Activated naive CD4-positive, alpha-beta T cell treated with anti-CD3 and anti-CD28 coated beads for 36 hours (primary cell): ENCODE measurements around the gene UPF2. TPM values are rescaled to one million over a fixed set of nuclear protein-coding genes. Genes with fewer than 3 reads are reported as not detected.
"Not testable (repeated sequence)": the region's sequence is repeated elsewhere in the genome, so short reads cannot be mapped to it uniquely, and the experiment has no call there.

Source experiments
- CTCF ChIA-PET: fragments of 350-600 bp; sonication (Branson Sonifier 250); formaldehyde crosslinking; loops from one replicate; lab custom pipeline; 2021; ENCODE audit warnings: antibody characterized with exemption; lab: Charles Lee
- DNase-seq: peaks from one replicate; pipeline ENCODE4 v3.0.0-alpha.2; 2020
- H3K27ac Mint-ChIP-seq: one replicate; pipeline ENCODE4 v1.8.0; 2021; ENCODE audit warnings: mild to moderate bottlenecking, mixed read lengths
- H3K27me3 Mint-ChIP-seq: one replicate; pipeline ENCODE4 v1.8.0; 2021; ENCODE audit warnings: low read depth, mixed read lengths
- H3K36me3 Mint-ChIP-seq: one replicate; pipeline ENCODE4 v1.8.0; 2021; ENCODE audit warnings: low read depth, mixed read lengths
- H3K4me1 Mint-ChIP-seq: one replicate; pipeline ENCODE4 v1.8.0; 2021; ENCODE audit warnings: low read depth, mixed read lengths
- H3K4me3 Mint-ChIP-seq: one replicate; pipeline ENCODE4 v1.8.0; 2021; ENCODE audit warnings: mild to moderate bottlenecking, moderate library complexity, mixed read lengths
- H3K9me3 Mint-ChIP-seq: one replicate; pipeline ENCODE4 v1.8.0; 2021; ENCODE audit warnings: mixed read lengths
- intact Hi-C: fragments of 100-400 bp; cut with micrococcal nuclease; formaldehyde crosslinking; loops from one replicate; pipeline ENCODE4 v1.15.1; 2023
- total RNA-seq, 2 experiments: library from RNA; stranded (reverse); gene quantifications; one replicate each; pipeline ENCODE4 v1.2.3, GENCODE V29; 2021

The UPF2 gene
- total RNA-seq, 2 experiments from 2014 or later, result 27.5 to 29.5 TPM

DNA sequence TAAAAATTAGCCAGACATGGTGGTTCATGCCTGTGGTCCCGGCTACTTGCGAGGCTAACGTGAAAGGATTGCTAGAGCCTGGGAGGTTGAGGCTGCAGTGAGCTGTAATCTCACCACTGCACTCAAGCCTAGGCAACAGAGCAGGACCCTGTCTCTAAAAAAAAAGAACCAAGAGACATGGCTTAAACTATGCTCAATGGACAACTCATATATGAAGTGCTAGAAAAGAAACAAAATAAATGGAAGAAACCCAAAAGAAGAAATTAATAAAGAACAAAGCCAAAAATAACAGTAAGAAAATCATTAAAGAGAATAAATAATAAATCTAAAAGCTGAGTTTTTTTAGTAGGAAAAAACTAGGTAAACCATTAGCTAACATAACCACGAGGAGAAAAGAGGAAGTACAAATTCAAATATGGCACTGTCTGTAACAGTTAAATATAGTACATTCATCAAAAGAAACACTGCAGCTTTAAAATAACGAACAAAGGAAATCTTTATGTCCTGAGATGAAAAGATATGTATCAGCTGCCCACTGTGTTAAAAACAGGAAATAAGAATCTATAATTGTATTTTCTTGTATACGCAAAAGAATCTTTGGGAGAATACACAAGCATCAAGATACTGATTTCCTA, 48.7 kb downstream of the UPF2 start:
- no peak overlapping the region for H3K27ac Mint-ChIP-seq
- CTCF ChIA-PET, result interaction anchor here (0.6 to 1.4 kb wide), 4 partner anchors 22 to 885 kb away, joined by 3 to 5 read pairs (median 4); no protein-coding TSS in a partner anchor
- H3K9me3 Mint-ChIP-seq, result no peaks in the 10 kb centered on the region
- H3K36me3 Mint-ChIP-seq, result peaks cover 20% of the 10 kb centered on the region
- DNase-seq, result no peak
- H3K27me3 Mint-ChIP-seq, result no peaks in the 10 kb centered on the region
- intact Hi-C loops, result no loop called here
- H3K4me3 Mint-ChIP-seq, result no peak overlapping the region
- peaks cover 9% of the 10 kb centered on the region for H3K4me1 Mint-ChIP-seq

GRCh38 chr10:11988924-11989323, 53.7 kb downstream of the UPF2 start:
- intact Hi-C loops, result no loop called here
- Mint-ChIP-seq H3K4me3 (no peak overlapping the region), H3K4me1 (peaks cover 7% of the 10 kb centered on the region), H3K36me3 (peaks cover 10% of the 10 kb centered on the region), H3K27ac (no peak overlapping the region), H3K27me3 (no peaks in the 10 kb centered on the region), H3K9me3 (no peaks in the 10 kb centered on the region)
- CTCF ChIA-PET, result interaction anchor here (0.7 kb wide), 1 partner anchor 135 kb away, joined by 4 read pairs; no protein-coding TSS in a partner anchor
- no peak for DNase-seq

DNA sequence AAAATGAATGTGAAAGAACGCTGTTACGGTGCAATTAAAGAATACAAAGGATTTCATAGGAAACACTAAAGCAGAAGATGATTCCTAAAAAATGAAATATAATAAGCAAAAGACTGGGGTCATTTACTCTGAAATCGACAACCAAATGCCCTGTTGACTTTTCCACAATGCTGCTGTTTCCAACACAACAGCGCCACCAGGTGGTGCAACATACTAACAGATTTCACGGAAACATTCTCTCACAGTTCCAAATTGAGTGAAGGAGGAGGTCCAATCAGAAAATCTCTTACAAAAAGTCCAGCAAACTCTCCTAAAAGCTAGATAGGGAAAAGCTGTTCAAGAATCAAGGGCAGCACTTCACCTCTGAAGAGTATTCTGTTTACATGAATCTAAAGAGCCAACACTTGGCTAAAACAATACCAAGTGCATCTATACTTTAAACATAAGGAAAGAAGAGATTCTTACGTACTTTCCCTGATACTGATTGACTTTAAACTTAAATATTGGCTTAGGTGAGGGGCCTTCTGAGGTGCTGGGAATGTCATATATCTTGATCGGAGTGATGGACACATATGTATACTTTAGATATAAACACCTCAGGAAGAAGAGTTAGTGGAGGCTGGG, 55.9 kb downstream of the UPF2 start:
- Mint-ChIP-seq H3K9me3 (no peaks in the 10 kb centered on the region), H3K27me3 (no peaks in the 10 kb centered on the region), H3K27ac (no peak overlapping the region), H3K4me3 (no peak overlapping the region), H3K4me1 (peaks cover 5% of the 10 kb centered on the region), H3K36me3 (peaks cover 8% of the 10 kb centered on the region)
- intact Hi-C loops, result loop anchor here (1.0 to 2.0 kb wide), 3 partner anchors 166 to 470 kb away; no protein-coding TSS in a partner anchor
- CTCF ChIA-PET, result interaction anchor here (0.6 to 3.1 kb wide), 21 partner anchors 9 to 1557 kb away, joined by 3 to 22 read pairs (median 4); no protein-coding TSS in a partner anchor
- DNase-seq, result peak; percentile 88

DNA sequence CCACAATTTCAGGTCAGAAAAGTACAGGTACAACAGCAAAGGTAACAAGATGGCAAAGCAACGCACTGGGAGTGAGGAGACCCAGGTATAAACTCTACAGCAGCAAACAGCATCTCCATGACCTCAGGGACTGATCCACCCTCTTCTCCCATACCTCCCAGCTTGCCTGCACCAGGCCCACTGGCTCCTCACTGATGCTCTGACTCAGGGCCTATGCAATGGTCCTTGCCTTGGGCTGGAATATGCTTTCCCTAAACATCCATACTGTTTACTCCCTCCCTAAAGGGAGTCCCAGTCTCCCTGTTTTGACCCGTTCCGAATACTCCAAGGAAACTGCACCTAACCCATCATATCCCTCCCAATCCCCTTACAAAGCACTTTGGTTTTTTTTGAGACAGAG, 60.4 kb downstream of the UPF2 start:
- CTCF ChIA-PET, result no interaction called here
- H3K27me3 Mint-ChIP-seq, result no peaks in the 10 kb centered on the region
- H3K9me3 Mint-ChIP-seq, result no peaks in the 10 kb centered on the region
- peaks cover 5% of the 10 kb centered on the region for H3K4me1 Mint-ChIP-seq
- H3K4me3 Mint-ChIP-seq, result no peak overlapping the region
- no peak overlapping the region for H3K27ac Mint-ChIP-seq
- DNase-seq, result no peak
- intact Hi-C loops, result no loop called here
- peaks cover 18% of the 10 kb centered on the region for H3K36me3 Mint-ChIP-seq

DNA sequence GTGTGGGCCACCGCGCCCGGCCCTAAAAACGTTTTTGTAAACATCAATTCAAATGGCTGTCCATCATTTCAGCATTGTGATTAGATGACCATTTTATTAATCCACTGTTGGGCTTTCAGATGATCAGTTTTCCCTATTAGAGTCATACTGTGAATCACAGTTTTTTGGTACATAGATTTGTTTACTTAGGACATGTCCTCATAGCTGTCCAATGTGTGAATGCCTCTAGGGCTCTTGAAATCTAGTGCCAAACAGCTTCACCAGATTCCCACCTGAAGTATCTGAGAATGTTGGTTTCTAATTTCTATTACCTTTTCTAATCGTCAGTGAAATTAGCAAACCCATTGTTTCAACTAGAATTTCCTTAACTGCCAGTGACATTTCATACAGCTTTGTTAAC, 66.8 kb downstream of the UPF2 start:
- Mint-ChIP-seq H3K36me3 (peaks cover 42% of the 10 kb centered on the region), H3K4me3 (no peak overlapping the region), H3K9me3 (peaks cover 7% of the 10 kb centered on the region), H3K4me1 (no peaks in the 10 kb centered on the region), H3K27me3 (no peaks in the 10 kb centered on the region), H3K27ac (no peak overlapping the region)
- CTCF ChIA-PET, result interaction anchor here (0.7 to 2.4 kb wide), 2 partner anchors 11 to 450 kb away, joined by 3 to 11 read pairs; no protein-coding TSS in a partner anchor
- no peak for DNase-seq
- intact Hi-C loops, result no loop called here

DNA sequence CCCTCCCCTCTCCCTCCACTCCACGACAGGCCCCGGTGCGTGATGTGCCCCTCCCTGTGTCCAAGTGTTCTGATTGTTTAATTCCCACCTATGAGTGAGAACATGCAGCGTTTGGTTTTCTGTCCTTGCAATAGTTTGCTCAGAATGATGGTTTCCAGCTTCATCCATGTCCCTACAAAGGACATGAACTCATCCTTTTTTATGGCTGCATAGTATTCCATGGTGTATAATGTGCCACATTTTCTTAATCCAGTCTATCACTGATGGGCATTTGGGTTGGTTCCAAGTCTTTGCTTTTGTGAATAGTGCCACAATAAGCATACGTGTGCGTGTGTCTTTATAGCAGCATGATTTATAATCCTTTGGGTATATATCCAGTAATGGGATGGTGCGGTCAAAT, 70.1 kb downstream of the UPF2 start:
- DNase-seq, H3K9me3 Mint-ChIP-seq, H3K4me3 Mint-ChIP-seq, CTCF ChIA-PET, H3K27me3 Mint-ChIP-seq, H3K4me1 Mint-ChIP-seq, H3K27ac Mint-ChIP-seq, intact Hi-C loops: not testable (repeated sequence)
- H3K36me3 Mint-ChIP-seq, result peaks cover 34% of the 10 kb centered on the region

DNA sequence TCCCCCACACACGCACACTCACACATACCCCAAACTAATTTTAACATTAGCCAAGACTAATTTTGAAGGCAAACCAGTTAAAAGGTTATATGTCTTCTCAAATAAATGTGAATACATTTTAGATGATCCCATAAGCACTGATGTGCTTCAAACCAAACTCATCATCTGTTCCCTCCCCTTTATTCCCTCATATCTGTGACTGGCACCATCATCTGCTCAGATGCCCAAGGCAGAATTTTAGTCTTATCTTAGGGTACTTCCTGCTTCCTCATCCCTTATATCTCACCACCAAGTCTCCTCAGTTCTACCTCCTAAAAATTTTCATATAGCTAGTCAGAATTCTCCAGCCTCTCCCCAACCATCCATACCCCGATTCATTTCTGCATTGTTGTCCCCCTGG, 80.4 kb downstream of the UPF2 start:
- intact Hi-C loops, result no loop called here
- Mint-ChIP-seq H3K4me3 (no peak overlapping the region), H3K9me3 (no peaks in the 10 kb centered on the region), H3K36me3 (peaks cover 42% of the 10 kb centered on the region), H3K27me3 (no peaks in the 10 kb centered on the region), H3K27ac (no peak overlapping the region), H3K4me1 (no peaks in the 10 kb centered on the region)
- no peak for DNase-seq
- CTCF ChIA-PET, result no interaction called here

DNA sequence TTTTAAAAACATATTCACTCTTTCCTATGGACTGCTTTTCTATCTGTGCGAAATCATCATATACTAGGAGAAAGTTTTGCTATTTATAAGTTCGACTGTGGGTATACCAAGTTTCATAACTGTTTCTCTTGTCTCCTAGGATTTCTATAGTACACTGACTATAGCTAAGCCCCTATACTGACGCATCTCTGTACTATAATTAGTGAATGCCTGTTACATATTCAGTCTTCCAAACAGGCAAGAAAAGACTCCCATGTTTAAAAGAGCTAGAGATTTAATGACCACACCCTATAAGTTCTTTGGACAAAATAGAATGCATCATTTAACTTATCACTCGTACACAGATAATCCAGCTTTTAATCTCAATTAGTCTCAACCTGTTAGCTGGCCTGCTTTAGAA, 80.8 kb downstream of the UPF2 start:
- Mint-ChIP-seq H3K36me3 (peaks cover 40% of the 10 kb centered on the region), H3K4me3 (no peak overlapping the region), H3K27ac (no peak overlapping the region), H3K4me1 (no peaks in the 10 kb centered on the region), H3K9me3 (no peaks in the 10 kb centered on the region), H3K27me3 (no peaks in the 10 kb centered on the region)
- CTCF ChIA-PET, result no interaction called here
- intact Hi-C loops, result no loop called here
- no peak for DNase-seq

GRCh38 chr10:11959966-11960365, 82.6 kb downstream of the UPF2 start:
- no peaks in the 10 kb centered on the region for H3K4me1 Mint-ChIP-seq
- no peak overlapping the region for H3K27ac Mint-ChIP-seq
- peaks cover 46% of the 10 kb centered on the region for H3K36me3 Mint-ChIP-seq
- H3K27me3 Mint-ChIP-seq, result no peaks in the 10 kb centered on the region
- intact Hi-C loops, result no loop called here
- CTCF ChIA-PET, result interaction anchor here (0.6 kb wide), 1 partner anchor 17 kb away, joined by 3 read pairs; no protein-coding TSS in a partner anchor
- H3K4me3 Mint-ChIP-seq, result no peak overlapping the region
- H3K9me3 Mint-ChIP-seq, result no peaks in the 10 kb centered on the region
- DNase-seq, result no peak

DNA sequence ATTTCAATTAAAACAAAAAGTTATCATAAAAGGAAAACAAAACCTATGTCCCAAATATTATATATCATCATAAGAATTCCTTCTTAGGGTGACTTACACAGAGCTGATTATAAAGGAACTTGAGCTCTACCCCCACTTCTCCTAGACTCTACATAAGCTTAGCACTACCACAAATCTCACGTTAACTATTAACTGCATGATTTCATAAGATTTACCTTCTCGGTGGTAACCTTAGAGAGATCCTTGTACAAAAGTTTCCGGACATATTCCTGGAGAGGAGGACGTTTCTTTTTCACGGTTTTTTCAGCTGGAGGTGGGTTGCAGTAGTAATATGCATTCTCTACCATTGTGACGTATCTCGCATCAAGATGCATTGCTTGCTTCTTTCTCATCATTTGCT, 83.7 kb downstream of the UPF2 start:
- Mint-ChIP-seq H3K36me3 (peaks cover 47% of the 10 kb centered on the region), H3K4me1 (no peaks in the 10 kb centered on the region), H3K27me3 (no peaks in the 10 kb centered on the region), H3K9me3 (no peaks in the 10 kb centered on the region), H3K4me3 (no peak overlapping the region), H3K27ac (no peak overlapping the region)
- DNase-seq, result no peak
- intact Hi-C loops, result no loop called here
- CTCF ChIA-PET, result interaction anchor here (0.5 kb wide), 1 partner anchor 255 kb away, joined by 3 read pairs; no protein-coding TSS in a partner anchor

GRCh38 chr10:11951695-11952094, 90.9 kb downstream of the UPF2 start:
- Mint-ChIP-seq H3K9me3 (no peaks in the 10 kb centered on the region), H3K27ac (no peak overlapping the region), H3K4me3 (no peak overlapping the region), H3K4me1 (peaks cover 4% of the 10 kb centered on the region), H3K36me3 (peaks cover 42% of the 10 kb centered on the region), H3K27me3 (no peaks in the 10 kb centered on the region)
- no peak for DNase-seq
- CTCF ChIA-PET, result interaction anchor here (0.6 kb wide), 1 partner anchor 436 kb away, joined by 3 read pairs; no protein-coding TSS in a partner anchor
- intact Hi-C loops, result no loop called here

DNA sequence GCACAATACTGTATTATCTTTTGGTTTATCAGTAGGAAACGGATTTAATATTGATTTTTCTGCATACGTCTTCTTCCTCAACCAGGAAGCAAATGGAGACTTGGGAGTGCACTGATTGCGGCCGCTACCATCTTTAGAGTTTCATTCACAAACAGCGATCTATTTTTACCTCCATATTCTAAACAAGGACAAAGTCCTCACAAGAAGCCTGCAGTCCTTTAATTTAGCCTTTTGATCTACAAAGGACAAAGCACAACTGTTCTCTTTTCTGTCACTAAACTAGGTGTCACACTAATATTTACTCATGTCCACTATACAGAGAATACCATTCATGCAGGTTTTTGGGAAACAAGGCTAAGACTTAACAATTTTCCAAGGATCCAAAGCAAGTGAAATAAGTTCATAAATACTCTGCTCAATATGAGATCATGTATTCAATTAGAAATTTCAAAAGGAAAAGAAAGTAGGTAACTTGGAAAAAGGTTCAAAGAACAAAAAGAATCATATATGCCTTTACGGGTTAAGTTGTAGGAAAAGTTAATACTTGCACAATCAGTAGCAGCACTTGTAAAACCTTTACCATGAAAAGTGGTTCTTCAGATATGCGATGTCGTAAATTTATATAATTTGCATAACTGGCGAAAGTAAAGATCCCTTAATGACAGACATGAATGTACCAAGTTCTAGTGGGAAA, 92.1 kb downstream of the UPF2 start:
- H3K36me3 Mint-ChIP-seq, result peaks cover 33% of the 10 kb centered on the region
- CTCF ChIA-PET, result no interaction called here

More for the DNA sequence above, 92.1 kb downstream of the UPF2 start:
- no peak for DNase-seq
- no peak overlapping the region for H3K27ac Mint-ChIP-seq
- intact Hi-C loops, result no loop called here
- H3K27me3 Mint-ChIP-seq, result no peaks in the 10 kb centered on the region
- no peaks in the 10 kb centered on the region for H3K9me3 Mint-ChIP-seq
- peaks cover 4% of the 10 kb centered on the region for H3K4me1 Mint-ChIP-seq
- no peak overlapping the region for H3K4me3 Mint-ChIP-seq
